OCI-LY7 (cell line): ENCODE results near the gene HOXA1.

Experiments used
- EZH2phosphoT487 ChIP-seq: fragments of 200-600 bp; sonication (generic); IDR thresholded peaks from 2 replicates; pipeline ENCODE4 v1.6.1; 2018; ENCODE audit warnings: low read depth, borderline replicate concordance, mild to moderate bottlenecking, mixed run types, antibody characterized with exemption, low read length, moderate library complexity, mixed read lengths
- TF ChIP-seq, protein P1 (sequence below): fragments of 200-600 bp; sonication (generic); conservative IDR thresholded peaks from 2 replicates; pipeline ENCODE4 v1.5.1; 2014; ENCODE audit warnings: mild to moderate bottlenecking, antibody characterized with exemption, low read length, moderate library complexity, mixed read lengths

- TF ChIP-seq, protein P1, sequence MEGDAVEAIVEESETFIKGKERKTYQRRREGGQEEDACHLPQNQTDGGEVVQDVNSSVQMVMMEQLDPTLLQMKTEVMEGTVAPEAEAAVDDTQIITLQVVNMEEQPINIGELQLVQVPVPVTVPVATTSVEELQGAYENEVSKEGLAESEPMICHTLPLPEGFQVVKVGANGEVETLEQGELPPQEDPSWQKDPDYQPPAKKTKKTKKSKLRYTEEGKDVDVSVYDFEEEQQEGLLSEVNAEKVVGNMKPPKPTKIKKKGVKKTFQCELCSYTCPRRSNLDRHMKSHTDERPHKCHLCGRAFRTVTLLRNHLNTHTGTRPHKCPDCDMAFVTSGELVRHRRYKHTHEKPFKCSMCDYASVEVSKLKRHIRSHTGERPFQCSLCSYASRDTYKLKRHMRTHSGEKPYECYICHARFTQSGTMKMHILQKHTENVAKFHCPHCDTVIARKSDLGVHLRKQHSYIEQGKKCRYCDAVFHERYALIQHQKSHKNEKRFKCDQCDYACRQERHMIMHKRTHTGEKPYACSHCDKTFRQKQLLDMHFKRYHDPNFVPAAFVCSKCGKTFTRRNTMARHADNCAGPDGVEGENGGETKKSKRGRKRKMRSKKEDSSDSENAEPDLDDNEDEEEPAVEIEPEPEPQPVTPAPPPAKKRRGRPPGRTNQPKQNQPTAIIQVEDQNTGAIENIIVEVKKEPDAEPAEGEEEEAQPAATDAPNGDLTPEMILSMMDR = no peak
- TF ChIP-seq EZH2phosphoT487 = no peak
Observed at GRCh38 chr7:27104341-27105058, 8.7 kb upstream of the HOXA1 start.
